Naive thymus-derived CD4-positive, alpha-beta T cell (primary cell): ENCODE results near the gene ENTPD1. TPM values are rescaled to one million over a fixed set of nuclear protein-coding genes. Genes with fewer than 3 reads are reported as not detected.

Source experiments
- ATAC-seq: fragments of 150-1000 bp; cut with Tn5 transposase; 2 replicates; pipeline ENCODE4 v1.10.0; 2021; ENCODE audit warnings: mild to moderate bottlenecking, moderate library complexity
- CTCF ChIA-PET: fragments of 350-600 bp; sonication (Branson Sonifier 250); formaldehyde crosslinking; loops from one replicate; lab custom pipeline; 2021; ENCODE audit warnings: antibody characterized with exemption; lab: Charles Lee
- POLR2A ChIA-PET: fragments of 350-600 bp; sonication (Branson Sonifier 250); formaldehyde crosslinking; loops from one replicate; lab custom pipeline; 2021; ENCODE audit warnings: antibody characterized with exemption, inconsistent platforms; lab: Charles Lee
- DNase-seq, 9 donors: peaks; one replicate each; pipeline versions ENCODE4 v3.0.0 to v3.0.0-alpha.2; 2020 to 2022; ENCODE audit warnings: mixed read lengths in 1 of 9
- H3K27ac ChIP-seq: one replicate; pipeline ENCODE4 v1.7.0; 2013; ENCODE audit warnings: mild to moderate bottlenecking, low read depth, low read length, moderate library complexity
- H3K27me3 ChIP-seq, 2 donors: one replicate each; pipeline ENCODE4 v1.7.0; 2013; ENCODE audit warnings: low read length in 2 of 2, mild to moderate bottlenecking in 2 of 2, moderate library complexity in 2 of 2; ENCODE audit not compliant: control insufficient read depth in 2 of 2, insufficient read depth in 2 of 2
- H3K36me3 ChIP-seq, 3 experiments: 1 replicate in 2 of 3; 2 replicates in 1 of 3; pipeline ENCODE4 v1.7.0; 2013; ENCODE audit warnings: low read length in 3 of 3, mild to moderate bottlenecking in 3 of 3, moderate library complexity in 1 of 3; ENCODE audit not compliant: insufficient read depth in 3 of 3, control insufficient read depth in 2 of 3
- H3K4me1 ChIP-seq, 2 donors: one replicate each; pipeline ENCODE4 v1.7.0; 2013; ENCODE audit warnings: low read length in 2 of 2, mild to moderate bottlenecking in 2 of 2, moderate library complexity in 1 of 2; ENCODE audit not compliant: control insufficient read depth in 2 of 2, insufficient read depth in 2 of 2
- H3K4me3 ChIP-seq: 2 replicates; pipeline ENCODE4 v1.7.0; 2013; ENCODE audit warnings: mild to moderate bottlenecking, low read length
- H3K9me3 ChIP-seq, 3 experiments: 1 replicate in 2 of 3; 2 replicates in 1 of 3; pipeline ENCODE4 v1.7.0; 2013; ENCODE audit warnings: low read length in 3 of 3; ENCODE audit not compliant: control insufficient read depth in 2 of 3
- H3K27ac Mint-ChIP-seq, 9 donors: one replicate each; pipeline ENCODE4 v1.8.0; 2020 to 2022; ENCODE audit warnings: mixed read lengths in 9 of 9, mild to moderate bottlenecking in 8 of 9, moderate library complexity in 5 of 9, inconsistent platforms in 2 of 9
- H3K27me3 Mint-ChIP-seq, 5 donors: one replicate each; pipeline ENCODE4 v1.8.0; 2021 to 2022; ENCODE audit warnings: mixed read lengths in 5 of 5, mild to moderate bottlenecking in 1 of 5
- H3K36me3 Mint-ChIP-seq, 5 donors: one replicate each; pipeline ENCODE4 v1.8.0; 2020 to 2022; ENCODE audit warnings: mixed read lengths in 5 of 5, mild to moderate bottlenecking in 3 of 5, inconsistent platforms in 1 of 5
- H3K4me1 Mint-ChIP-seq, 7 donors: one replicate each; pipeline ENCODE4 v1.8.0; 2020 to 2022; ENCODE audit warnings: mixed read lengths in 7 of 7, mild to moderate bottlenecking in 3 of 7, inconsistent platforms in 1 of 7
- H3K4me3 Mint-ChIP-seq, 10 donors: one replicate each; pipeline ENCODE4 v1.8.0; 2020 to 2022; ENCODE audit warnings: mild to moderate bottlenecking in 10 of 10, mixed read lengths in 10 of 10, moderate library complexity in 6 of 10, inconsistent platforms in 2 of 10
- H3K9me3 Mint-ChIP-seq, 11 donors: one replicate each; pipeline ENCODE4 v1.8.0; 2020 to 2022; ENCODE audit warnings: mixed read lengths in 11 of 11, mild to moderate bottlenecking in 4 of 11, inconsistent platforms in 1 of 11, moderate library complexity in 1 of 11
- intact Hi-C, 2 donors: fragments of 100-400 bp; cut with micrococcal nuclease; formaldehyde crosslinking; loops; one replicate each; pipeline ENCODE4 v1.15.1; 2023
- polyA plus RNA-seq, 2 donors: library from polyadenylated mRNA; unstranded; fragments of 300-500 nt; fragmentation: Illumina TruSeq; gene quantifications; one replicate each; pipeline ENCODE4 v1.2.3, GENCODE V29; 2021
- total RNA-seq, 6 experiments: library from RNA in 5 of 6; stranded (reverse) in 5 of 6; gene quantifications; 1 replicate in 5 of 6; 2 replicates in 1 of 6; pipeline ENCODE4 v1.2.3 and lab custom pipeline; 2021 to 2026

ENTPD1 gene
- total and polyA plus RNA-seq, 7 experiments from 2014 or later, result 0.21 to 28.2 (median 1.2) TPM

- H3K4me3 Mint-ChIP-seq, result peak overlapping the region in 3 of 10 donors; percentile 9 to 79 (median 27)
- no peak overlapping the region for H3K27ac ChIP-seq
- H3K4me1 ChIP-seq, result peaks cover 0 to 4% of the 10 kb centered on the region in 2 donors
- no peaks in the 10 kb centered on the region for H3K36me3 ChIP-seq
- POLR2A ChIA-PET, result no interaction called here
- H3K4me1 Mint-ChIP-seq, result peaks cover 0 to 47% (median 7%) of the 10 kb centered on the region in 7 donors
- H3K9me3 ChIP-seq, result no peaks in the 10 kb centered on the region
- peaks cover 0 to 18% (median 4%) of the 10 kb centered on the region in 5 donors for H3K36me3 Mint-ChIP-seq
- DNase-seq (no peak), ATAC-seq (peak; percentile 64)
- H3K27me3 Mint-ChIP-seq, result peaks cover 18 to 38% (median 27%) of the 10 kb centered on the region in 5 donors
- H3K4me3 ChIP-seq, result no peak overlapping the region
- CTCF ChIA-PET, result no interaction called here
- peaks cover 0 to 4% (median 0%) of the 10 kb centered on the region in 11 donors for H3K9me3 Mint-ChIP-seq
- H3K27me3 ChIP-seq, result no peaks in the 10 kb centered on the region
- intact Hi-C loops, result loop anchor here in 1 of 2 donors (5.0 kb wide), 1 partner anchor 63 kb away; the partner anchor contains the start of gene TCTN3
- peak overlapping the region in 1 of 9 donors; percentile 77 for H3K27ac Mint-ChIP-seq
Measured at GRCh38 chr10:95755511-95756004, 405 bp upstream of the ENTPD1 start.

- no peak overlapping the region for H3K27ac ChIP-seq
- H3K27me3 Mint-ChIP-seq, result peaks cover 16 to 26% (median 20%) of the 10 kb centered on the region in 5 donors
- ATAC-seq, result no peak
Measured at GRCh38 chr10:95756809-95757684, 1.1 kb downstream of the ENTPD1 start.

GRCh38 chr10:95758351-95759025 is 2.5 kb downstream of the ENTPD1 start:
- H3K9me3 ChIP-seq, result no peaks in the 10 kb centered on the region
- H3K9me3 Mint-ChIP-seq, result peaks cover 0 to 2% (median 0%) of the 10 kb centered on the region in 11 donors
- peak overlapping the region in 1 of 9 donors; percentile 75 for H3K27ac Mint-ChIP-seq
- H3K27ac ChIP-seq, result no peak overlapping the region
- H3K36me3 Mint-ChIP-seq, result peaks cover 0 to 18% (median 0%) of the 10 kb centered on the region in 5 donors
- H3K27me3 Mint-ChIP-seq, result peaks cover 16 to 25% (median 19%) of the 10 kb centered on the region in 5 donors
- no peaks in the 10 kb centered on the region for H3K36me3 ChIP-seq
- no peak overlapping the region for H3K4me3 ChIP-seq
- peaks cover 4 to 6% of the 10 kb centered on the region in 2 donors for H3K4me1 ChIP-seq
- intact Hi-C loops, result loop anchor here in 1 of 2 donors (1.0 to 5.0 kb wide), 2 partner anchors 66 to 74 kb away; partner anchors contain the start of gene TCTN3
- POLR2A ChIA-PET, result no interaction called here
- peak; percentile 28 for ATAC-seq
- CTCF ChIA-PET, result no interaction called here
- no peaks in the 10 kb centered on the region for H3K27me3 ChIP-seq
- peak overlapping the region in 1 of 10 donors; percentile 63 for H3K4me3 Mint-ChIP-seq
- DNase-seq, result no peak
- peaks cover 8 to 56% (median 17%) of the 10 kb centered on the region in 7 donors for H3K4me1 Mint-ChIP-seq

More at GRCh38 chr10:95756809-95757684, 1.1 kb downstream of the ENTPD1 start:
- H3K27me3 ChIP-seq, result no peaks in the 10 kb centered on the region
- H3K36me3 ChIP-seq, result no peaks in the 10 kb centered on the region
- H3K4me3 ChIP-seq, result no peak overlapping the region
- Mint-ChIP-seq H3K27ac (peak overlapping the region in 1 of 9 donors; percentile 77), H3K4me3 (peak overlapping the region in 1 of 10 donors; percentile 79), H3K4me1 (peaks cover 6 to 52% (median 13%) of the 10 kb centered on the region in 7 donors), H3K36me3 (peaks cover 0 to 19% (median 0%) of the 10 kb centered on the region in 5 donors), H3K9me3 (peaks cover 0 to 2% (median 0%) of the 10 kb centered on the region in 11 donors)
- no peak for DNase-seq
- no peaks in the 10 kb centered on the region for H3K9me3 ChIP-seq
- ChIA-PET CTCF (interaction anchor here (0.7 kb wide), 1 partner anchor 29 kb away, joined by 3 read pairs; no protein-coding TSS in a partner anchor), POLR2A (interaction anchor here (0.7 kb wide), 1 partner anchor 81 kb away, joined by 3 read pairs; no protein-coding TSS in a partner anchor)
- intact Hi-C loops, result loop anchor here in 1 of 2 donors (5.0 kb wide), 1 partner anchor 65 kb away; the partner anchor contains the start of gene TCTN3
- peaks cover 4 to 6% of the 10 kb centered on the region in 2 donors for H3K4me1 ChIP-seq

- peaks cover 0 to 2% (median 0%) of the 10 kb centered on the region in 11 donors for H3K9me3 Mint-ChIP-seq
- H3K27me3 Mint-ChIP-seq, result peaks cover 15 to 23% (median 17%) of the 10 kb centered on the region in 5 donors
- Histone ChIP-seq H3K36me3 (no peaks in the 10 kb centered on the region), H3K4me3 (no peak overlapping the region), H3K27ac (no peak overlapping the region), H3K9me3 (no peaks in the 10 kb centered on the region), H3K4me1 (peaks cover 4 to 6% of the 10 kb centered on the region in 2 donors), H3K27me3 (no peaks in the 10 kb centered on the region)
- CTCF ChIA-PET, result no interaction called here
- H3K4me1 Mint-ChIP-seq, result peaks cover 8 to 55% (median 17%) of the 10 kb centered on the region in 7 donors
- POLR2A ChIA-PET, result no interaction called here
- peak overlapping the region in 1 of 9 donors; percentile 71 for H3K27ac Mint-ChIP-seq
- H3K4me3 Mint-ChIP-seq, result peak overlapping the region in 1 of 10 donors; percentile 36
- no peak for ATAC-seq
- H3K36me3 Mint-ChIP-seq, result peaks cover 0 to 21% (median 0%) of the 10 kb centered on the region in 5 donors
- DNase-seq, result no peak
- intact Hi-C loops, result loop anchor here in 1 of 2 donors (5.0 kb wide), 1 partner anchor 67 kb away; the partner anchor contains the start of gene TCTN3
Measured at GRCh38 chr10:95759233-95759826, 3.4 kb downstream of the ENTPD1 start.

GRCh38 chr10:95761939-95762492 is 6.1 kb downstream of the ENTPD1 start:
- CTCF ChIA-PET, result no interaction called here
- peak overlapping the region in 3 of 10 donors; percentile 15 to 37 (median 26) for H3K4me3 Mint-ChIP-seq
- peak in 4 of 9 donors; percentile 12 to 35 (median 18) for DNase-seq

More at GRCh38 chr10:95761939-95762492, 6.1 kb downstream of the ENTPD1 start:
- peaks cover 0 to 19% (median 0%) of the 10 kb centered on the region in 5 donors for H3K36me3 Mint-ChIP-seq
- peaks cover 4 to 6% of the 10 kb centered on the region in 2 donors for H3K4me1 ChIP-seq
- POLR2A ChIA-PET, result no interaction called here
- no peak for ATAC-seq
- intact Hi-C loops, result loop anchor here in 1 of 2 donors (2.0 kb wide), 1 partner anchor 25 kb away; no protein-coding TSS in a partner anchor
- no peak overlapping the region for H3K27ac ChIP-seq
- peaks cover 8 to 36% (median 10%) of the 10 kb centered on the region in 7 donors for H3K4me1 Mint-ChIP-seq
- H3K9me3 ChIP-seq, result no peaks in the 10 kb centered on the region
- H3K4me3 ChIP-seq, result no peak overlapping the region
- H3K27ac Mint-ChIP-seq, result peak overlapping the region in 3 of 9 donors; percentile 4 to 84 (median 60)
- H3K27me3 Mint-ChIP-seq, result peaks cover 0 to 6% (median 3%) of the 10 kb centered on the region in 5 donors
- H3K9me3 Mint-ChIP-seq, result peaks cover 0 to 2% (median 0%) of the 10 kb centered on the region in 11 donors
- no peaks in the 10 kb centered on the region for H3K27me3 ChIP-seq
- no peaks in the 10 kb centered on the region for H3K36me3 ChIP-seq
